Fibroblast of the aortic adventitia (primary cell): Measurements from ENCODE around the gene C19orf12. TPM values are rescaled to one million over a fixed set of nuclear protein-coding genes. Genes with fewer than 3 reads are reported as not detected.
"Not testable (repeated sequence)": the region's sequence is repeated elsewhere in the genome, so short reads cannot be mapped to it uniquely, and the experiment has no call there.

Experiments
- DNase-seq: peaks from one replicate; pipeline ENCODE4 v3.0.0-alpha.2; 2010; ENCODE audit warnings: low read depth
- H3K4me3 ChIP-seq: 2 replicates; pipeline ENCODE4 v1.5.1; 2011; ENCODE audit warnings: low read depth, mild to moderate bottlenecking, control low read depth, low read length, moderate library complexity
- total RNA-seq: library from RNA; depleted of rRNA; stranded (reverse); fragments of >200 nt; gene quantifications from 2 replicates; pipeline ENCODE4 v1.2.3, GENCODE V29; 2012; ENCODE audit warnings: low replicate concordance
- TF ChIP-seq, protein P1 (sequence below): IDR thresholded peaks from 2 replicates; pipeline ENCODE4 v1.5.1; 2011; ENCODE audit warnings: mild to moderate bottlenecking, low read length, control low read depth, inconsistent platforms; ENCODE audit not compliant: insufficient read depth

C19orf12 gene
- total RNA-seq, 1 donor = 24.0 TPM

DNA sequence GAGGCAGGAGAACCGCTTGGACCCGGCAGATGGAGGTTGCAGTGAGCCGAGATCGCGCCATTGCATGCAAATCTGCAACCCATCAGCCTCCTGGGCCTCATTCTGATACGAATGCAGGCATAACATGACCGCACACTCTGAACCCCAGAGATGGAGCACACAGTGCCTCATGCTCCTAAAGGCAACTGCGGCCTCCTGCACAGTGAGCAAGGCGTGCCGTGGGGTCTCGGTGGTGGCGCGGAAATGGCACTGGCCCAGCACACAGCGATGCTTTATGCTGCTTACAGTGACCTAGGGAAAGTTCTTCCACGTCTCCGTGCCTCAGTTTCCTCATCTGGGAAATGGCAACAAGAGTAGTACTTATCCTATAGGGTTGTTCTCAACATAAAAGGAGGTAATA is 2.0 kb upstream of the C19orf12 start:
- DNase-seq = no peak
- H3K4me3 ChIP-seq = no peak overlapping the region
- TF ChIP-seq, protein P1, sequence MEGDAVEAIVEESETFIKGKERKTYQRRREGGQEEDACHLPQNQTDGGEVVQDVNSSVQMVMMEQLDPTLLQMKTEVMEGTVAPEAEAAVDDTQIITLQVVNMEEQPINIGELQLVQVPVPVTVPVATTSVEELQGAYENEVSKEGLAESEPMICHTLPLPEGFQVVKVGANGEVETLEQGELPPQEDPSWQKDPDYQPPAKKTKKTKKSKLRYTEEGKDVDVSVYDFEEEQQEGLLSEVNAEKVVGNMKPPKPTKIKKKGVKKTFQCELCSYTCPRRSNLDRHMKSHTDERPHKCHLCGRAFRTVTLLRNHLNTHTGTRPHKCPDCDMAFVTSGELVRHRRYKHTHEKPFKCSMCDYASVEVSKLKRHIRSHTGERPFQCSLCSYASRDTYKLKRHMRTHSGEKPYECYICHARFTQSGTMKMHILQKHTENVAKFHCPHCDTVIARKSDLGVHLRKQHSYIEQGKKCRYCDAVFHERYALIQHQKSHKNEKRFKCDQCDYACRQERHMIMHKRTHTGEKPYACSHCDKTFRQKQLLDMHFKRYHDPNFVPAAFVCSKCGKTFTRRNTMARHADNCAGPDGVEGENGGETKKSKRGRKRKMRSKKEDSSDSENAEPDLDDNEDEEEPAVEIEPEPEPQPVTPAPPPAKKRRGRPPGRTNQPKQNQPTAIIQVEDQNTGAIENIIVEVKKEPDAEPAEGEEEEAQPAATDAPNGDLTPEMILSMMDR = no peak

DNA sequence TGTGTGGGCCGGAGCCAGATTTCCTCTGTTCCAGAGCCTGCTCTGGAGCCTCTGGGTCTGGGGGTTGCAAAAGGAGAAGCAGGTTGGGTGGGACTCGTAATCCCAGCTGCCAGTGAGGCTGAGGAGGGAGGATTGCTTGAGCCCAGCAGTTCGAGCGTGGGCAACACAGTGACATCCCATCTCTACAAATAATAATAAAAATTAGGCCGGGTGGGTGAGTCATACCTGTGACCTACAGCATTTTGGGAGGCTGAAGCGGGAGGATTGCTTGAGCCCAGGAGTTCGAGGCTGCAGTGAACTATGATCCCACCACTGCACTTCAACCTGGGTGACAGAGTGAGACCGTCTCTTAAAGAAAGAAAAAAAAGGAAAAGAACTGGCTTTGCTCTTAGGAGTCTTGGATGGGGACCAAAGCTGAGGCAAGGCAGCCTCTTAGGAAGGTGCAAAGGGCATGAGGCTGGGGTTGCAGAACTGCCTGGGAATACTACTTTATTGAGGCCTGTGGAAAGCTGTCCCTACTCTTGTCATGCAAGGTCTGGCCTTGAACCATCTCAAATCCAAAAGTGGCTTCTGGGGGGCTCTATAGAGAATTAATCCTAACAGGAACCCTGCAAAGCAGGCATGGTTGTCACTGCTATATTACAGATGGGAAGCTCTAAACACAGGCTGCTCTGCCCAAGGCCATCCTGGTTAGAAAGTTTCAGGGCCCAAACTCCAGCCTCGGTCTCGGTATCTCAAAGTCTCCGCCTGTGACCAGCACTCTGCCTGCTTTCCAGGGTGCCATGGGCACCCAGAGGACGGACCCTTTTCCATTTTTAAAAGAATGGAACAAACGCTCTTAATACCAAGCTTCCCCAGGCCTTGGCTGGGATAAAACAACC is 880 bp upstream of the C19orf12 start:
- TF ChIP-seq, protein P1 = no peak
- no peak for DNase-seq
- peak overlapping the region; percentile 82 for H3K4me3 ChIP-seq

DNA sequence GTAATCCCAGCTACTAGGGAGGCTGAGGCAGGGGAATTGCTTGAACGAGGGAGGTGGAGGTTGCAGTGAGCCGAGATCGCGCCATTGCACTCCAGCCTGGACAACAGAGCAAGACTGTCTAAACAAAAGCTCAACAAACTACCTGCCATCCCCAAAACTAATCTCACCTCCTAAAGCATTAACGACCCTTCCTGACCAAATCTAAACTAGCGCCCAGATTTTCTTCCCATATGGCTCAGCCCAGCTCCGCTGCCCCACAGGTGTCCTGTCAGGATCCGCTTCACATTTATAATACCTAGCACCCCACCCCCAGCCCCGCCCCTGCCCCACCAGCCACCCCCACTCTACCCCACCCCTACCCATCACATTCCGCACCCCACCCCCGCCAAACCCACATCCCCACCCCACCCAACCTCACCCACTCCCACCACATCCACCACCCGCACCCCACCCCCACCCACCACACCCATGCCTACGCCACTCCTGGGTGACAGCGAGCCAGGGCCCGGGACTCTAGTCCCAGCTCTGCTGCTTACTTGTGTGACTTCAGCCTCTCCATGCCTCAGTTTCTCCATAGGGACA is 599 bp downstream of the C19orf12 start:
- peak overlapping the region; percentile 82 for H3K4me3 ChIP-seq
- DNase-seq = no peak
- TF ChIP-seq, protein P1 = no peak

DNA sequence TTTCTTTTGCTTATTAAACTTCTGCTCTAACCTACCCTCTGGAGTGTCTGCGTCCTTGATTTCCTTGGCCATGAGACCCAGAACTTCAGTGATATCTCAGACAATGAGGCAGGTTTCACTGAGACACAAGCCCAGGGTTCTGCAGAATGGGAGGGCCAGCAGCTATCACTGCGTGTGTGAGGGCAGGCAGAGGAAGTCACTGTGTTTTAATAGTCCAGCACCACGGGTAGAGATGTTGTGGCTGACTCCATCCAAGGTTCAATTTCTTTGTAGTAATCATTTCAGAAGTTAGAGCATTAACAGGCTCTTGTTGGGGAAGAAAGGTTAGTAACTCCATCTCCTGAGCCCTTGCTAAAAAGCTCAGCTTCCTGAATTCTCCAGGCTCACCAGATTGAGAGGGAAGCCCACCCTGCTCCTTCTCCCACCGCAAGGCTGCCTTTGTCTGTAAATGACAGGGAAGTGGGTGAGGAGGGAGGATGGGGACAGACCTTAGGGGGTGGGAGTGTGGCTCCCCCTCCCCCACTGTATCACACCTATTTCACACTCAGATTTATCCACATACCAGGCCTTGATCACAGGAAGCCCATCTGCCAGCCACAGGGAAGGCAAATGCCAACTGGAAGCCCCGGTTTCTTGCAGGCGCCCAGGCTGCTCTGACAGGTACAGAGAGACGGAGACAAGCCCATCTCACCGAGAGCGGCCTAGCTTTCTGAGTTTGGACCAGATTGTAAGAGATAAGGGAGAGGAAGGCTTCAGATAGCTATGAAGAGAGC is 2.1 kb downstream of the C19orf12 start:
- DNase-seq = no peak
- H3K4me3 ChIP-seq = no peak overlapping the region
- TF ChIP-seq, protein P1 = no peak

DNA sequence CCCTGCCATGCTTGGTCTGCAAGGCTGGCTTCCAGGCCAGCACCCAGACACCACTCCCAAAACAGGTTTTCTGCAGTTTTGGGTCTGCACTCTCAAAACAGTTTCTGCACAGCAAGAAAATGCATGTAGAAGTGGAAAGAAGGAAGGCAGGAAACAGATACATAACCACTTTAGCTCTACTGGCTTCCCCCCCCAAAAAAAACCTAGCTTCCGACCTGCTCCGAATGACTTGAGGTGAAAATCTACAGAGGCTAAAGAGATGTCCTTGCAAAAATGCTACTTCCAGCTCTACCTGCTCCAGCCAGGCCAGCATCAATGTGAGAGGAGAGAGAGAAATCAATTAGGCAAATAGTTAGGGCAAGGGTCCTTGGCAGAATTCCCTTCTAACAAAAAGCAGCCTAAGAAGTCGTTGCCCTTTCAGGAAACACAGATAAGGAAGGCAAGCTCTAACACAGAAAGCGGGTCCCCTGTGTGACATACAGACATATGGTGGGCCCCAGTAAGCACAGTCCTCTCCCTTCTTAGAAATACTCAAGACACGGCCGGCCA is 3.4 kb downstream of the C19orf12 start:
- no peak for DNase-seq
- no peak overlapping the region for H3K4me3 ChIP-seq
- TF ChIP-seq, protein P1 = no peak

DNA sequence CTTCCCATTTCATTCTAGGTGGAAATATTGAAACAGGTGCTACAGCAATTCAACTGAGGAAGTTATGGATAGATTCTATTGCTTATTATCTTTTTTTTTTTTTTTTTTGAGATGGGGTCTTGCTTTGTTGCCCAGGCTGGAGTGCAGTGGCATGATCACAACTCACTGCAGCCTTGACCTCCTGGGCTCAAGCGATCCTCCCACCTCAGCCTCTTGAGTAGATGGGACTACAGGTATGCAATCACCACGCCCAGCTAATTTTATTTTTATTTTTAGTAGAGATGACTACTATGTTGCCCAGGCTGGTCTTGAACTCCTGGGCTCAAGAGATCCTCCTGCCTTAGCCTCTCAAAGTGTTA is 5.6 kb downstream of the C19orf12 start:
- not testable (repeated sequence) for H3K4me3 ChIP-seq, DNase-seq
